NCI-H774 (cell line): ENCODE data around the gene DPP6.

ENCODE experiments used
- DNase-seq: peaks from one replicate; lab custom pipeline; 2025; lab: John Stamatoyannopoulos, UW

Gene DPP6

DNA sequence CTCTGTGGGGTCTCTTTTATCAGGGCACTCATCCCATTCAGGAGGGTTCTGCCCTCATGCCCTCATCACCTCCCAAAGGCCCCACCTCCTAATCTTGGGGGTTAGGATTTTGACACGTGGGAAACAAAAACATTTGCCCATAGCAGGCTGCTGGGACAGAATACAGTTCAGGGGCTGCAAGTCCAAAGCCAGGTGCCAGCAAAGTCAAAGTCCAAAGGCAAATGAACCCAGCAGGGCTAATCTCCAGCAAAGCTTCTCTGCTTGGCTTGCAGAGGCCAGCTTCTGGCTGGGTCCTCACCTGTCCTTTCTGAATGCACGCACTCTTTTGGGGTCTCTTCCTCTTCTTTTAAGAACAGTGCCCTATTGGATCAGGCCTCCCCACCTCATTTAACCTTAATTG is 359.9 kb downstream of the DPP6 start:
- no peak for DNase-seq

DNA sequence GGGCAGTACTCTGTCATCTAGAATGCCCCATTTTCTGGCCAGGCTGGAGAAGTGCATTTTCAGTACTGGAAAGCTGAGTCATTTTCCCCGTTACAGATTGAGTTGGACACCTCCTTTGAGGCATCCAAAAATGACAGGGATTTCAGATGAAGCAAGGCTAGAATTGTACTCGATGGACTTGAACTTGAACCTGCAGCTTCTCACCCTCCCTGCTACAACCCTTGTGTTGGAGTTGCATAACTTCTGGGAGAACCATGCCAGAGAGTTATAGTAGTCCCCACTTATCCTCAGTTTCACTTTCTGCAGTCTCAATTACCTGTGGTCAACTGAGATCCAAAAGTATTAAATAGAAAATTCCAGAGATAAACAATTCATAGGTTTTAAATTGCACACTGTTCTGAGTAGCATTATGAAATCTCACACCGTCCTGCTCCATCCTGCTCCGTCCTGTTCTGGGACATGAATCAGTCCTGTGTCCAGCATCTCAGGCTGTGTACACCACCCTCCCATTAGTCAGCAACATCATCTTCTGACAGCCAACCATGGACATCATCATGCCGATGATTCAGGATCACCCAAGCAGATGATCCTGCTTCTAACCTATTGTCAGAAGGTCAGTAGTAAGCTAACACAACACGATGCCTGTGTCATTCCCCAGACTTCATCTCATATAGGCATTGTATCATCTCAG is 363.7 kb downstream of the DPP6 start:
- no peak for DNase-seq

DNA sequence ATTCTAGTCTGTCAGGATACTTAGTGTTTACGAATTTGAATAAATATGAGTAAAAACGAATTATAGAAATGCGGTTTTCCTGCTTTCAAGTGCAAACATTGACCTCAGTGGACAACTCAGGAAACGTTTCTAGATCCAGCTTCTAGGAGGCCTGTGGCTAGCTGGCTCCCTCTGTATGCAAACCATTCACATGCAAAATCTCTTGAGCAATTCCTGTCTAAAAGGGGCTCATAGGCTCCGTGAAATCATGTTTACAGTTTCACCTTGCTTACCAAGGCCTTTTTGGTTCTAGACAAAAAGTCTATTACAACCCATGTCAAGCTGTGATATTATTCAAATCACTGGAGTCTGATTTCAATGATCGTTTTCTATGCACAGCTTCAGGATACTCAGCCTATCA is 364.5 kb downstream of the DPP6 start:
- DNase-seq: no peak

DNA sequence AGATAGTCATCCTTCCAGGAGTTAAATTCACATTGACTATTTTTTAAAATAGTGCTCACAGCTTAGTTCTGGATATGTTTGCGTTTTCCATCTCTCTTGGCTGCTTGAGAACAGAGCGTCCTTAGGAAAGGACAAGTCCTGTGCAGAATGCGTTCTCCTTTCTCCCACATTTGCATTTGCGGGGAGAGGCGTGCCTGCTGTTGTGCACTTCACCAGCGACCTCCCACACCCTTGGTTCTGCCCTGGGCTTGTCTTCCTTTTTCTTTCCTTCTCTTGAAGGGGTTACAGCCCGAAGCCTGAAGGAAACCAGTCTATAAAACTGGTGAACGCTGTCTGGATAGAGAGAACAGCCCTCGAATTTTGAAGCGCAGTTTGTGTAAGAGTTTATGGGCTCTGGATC is 367.1 kb downstream of the DPP6 start:
- no peak for DNase-seq

DNA sequence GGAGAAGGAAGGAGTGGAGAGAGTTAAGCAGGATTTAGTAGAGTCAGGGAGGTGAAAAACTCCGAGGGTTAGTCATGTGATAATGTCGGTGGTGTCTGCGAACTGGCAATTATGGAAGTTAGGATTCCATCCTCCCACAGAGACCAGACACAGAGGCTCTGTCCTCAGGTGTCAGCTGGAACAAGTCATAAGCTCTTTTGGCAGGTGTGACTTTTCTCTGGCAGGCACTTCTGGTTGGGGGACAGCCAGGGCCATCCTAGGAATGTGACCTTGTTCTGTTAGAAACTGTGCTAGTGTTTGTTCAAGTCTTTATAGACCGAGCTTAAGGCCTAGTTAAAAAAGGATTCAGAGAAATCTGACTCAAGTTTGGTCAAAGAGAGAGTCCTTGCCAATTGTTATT is 371.0 kb downstream of the DPP6 start:
- DNase-seq: no peak

DNA sequence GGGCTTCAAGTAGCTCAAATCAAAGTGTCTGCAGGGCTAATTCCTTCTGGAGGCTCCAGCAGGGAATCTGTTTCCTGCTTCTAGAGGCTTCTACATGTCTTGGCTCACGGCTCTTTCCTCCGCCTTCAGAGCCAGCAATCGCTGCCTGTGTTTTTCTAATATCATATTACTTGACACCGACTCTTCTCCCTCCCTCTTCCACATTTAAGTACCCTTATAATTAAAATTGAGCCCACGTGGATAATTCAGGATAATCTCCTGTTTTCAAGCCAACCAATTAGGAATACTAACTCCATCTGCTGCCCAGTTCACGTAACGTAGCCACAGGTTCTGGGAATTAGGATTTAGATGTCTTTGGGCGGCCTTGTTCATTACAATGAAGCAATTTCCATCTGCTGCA is 372.2 kb downstream of the DPP6 start:
- DNase-seq: no peak

DNA sequence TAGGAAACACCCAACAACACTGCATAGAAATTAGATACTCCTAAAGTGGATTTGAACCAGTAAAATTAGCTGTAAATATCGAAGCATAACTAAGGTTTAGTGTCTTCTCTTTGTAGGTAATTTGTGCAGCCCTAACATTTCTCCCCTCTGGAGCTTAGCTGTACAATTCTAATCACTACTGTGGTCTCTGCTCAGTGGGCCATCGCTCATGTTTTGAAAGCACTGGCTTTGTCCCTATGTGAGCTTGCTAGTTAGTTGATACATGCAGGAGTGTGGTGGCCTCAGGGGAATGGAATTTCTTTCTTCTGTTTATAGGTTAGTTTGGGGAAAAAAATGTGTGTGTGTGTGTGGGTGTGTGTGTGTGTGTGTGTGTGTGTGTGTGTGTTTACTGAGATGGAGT is 373.1 kb downstream of the DPP6 start:
- DNase-seq: no peak

DNA sequence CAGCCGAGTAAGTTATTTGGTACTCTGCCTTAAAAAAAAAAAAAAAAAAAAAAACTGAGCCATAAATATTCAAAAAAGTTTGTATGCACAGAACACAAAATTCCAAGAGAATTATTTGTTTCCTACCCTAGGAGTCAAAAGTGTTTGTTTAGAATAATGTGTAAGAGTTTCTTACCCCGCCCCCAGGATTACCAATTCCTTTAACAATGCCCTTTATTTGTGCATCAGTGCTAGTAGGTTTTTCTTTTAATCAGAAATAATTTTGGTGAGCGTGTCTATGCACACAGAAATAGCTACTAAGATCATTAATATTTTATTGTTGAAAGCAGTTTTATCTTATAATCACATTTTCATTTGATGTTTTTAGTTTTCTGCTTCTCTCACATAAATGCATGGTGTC is 374.6 kb downstream of the DPP6 start:
- DNase-seq: no peak

DNA sequence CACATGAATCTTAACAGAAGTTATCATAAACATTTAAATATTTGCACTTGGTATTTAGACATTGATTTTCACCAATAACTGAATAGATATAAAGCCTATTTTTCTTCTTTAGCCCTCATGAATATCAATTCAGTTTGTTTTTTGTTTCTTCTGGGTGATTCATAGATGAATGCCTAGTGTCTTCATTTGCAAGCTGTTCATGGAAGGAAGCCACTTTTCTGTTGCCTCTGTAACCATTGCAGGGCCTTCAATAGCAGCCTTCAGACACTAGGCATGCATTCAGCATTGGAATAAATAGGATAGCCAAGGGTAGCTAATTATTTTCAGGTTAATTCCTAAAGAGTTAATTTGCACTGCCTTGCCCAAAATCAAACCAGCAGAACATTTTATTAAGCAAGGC is 375.3 kb downstream of the DPP6 start:
- DNase-seq: no peak

DNA sequence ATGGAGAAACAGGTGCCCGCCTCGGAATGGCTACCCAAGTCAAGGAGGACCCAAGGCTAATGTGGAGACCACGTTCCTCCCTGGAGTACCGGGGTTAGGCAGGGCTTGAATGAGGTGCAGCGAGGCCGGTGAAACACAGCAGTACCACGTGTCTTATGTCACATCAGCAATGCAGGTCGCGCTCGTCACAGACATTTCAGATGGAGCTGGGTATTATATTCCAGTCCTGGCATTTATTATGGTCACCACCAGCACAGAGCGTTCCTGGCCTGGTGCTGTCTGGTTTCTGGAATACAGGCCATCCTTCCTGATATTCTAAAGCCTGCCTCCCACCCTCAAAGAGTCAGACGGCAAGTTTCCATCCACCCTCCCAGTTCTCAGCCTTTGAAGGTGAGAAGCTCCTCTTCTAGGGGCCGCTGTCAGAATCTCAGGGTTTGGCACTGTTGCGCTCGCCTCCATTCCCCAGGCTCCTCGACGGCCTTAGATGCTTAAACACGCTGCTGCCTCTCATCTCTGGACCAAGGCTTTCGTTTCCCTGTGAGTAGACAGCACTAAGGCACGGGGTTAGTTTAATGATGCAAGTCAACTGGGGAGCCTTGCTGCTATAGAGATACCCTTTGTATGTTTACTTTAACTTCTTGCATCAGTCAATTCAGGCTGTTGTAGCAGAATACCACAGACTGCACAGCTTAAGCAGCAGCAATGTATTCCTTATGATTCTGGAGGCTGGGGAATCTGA is 377.6 kb downstream of the DPP6 start:
- DNase-seq: no peak

DNA sequence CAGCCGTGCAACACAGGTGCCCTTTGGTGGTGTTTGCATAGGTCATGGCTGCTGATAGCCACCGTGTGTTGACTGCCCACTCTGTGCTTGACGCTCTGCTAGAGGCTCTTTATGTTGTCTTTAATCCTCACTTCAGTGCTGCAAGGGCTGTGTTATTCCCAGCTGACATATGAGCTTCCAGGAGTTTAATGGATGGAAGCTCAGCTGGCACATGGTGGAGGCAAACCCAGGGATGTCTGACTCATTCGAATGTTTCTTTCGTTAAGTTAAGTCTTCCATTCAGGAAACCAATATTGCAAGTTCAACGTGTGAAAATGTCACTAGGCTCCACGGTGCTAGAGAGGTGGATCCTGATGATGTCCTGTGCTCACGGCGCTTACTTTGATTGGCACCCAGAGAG is 378.4 kb downstream of the DPP6 start:
- DNase-seq: no peak

DNA sequence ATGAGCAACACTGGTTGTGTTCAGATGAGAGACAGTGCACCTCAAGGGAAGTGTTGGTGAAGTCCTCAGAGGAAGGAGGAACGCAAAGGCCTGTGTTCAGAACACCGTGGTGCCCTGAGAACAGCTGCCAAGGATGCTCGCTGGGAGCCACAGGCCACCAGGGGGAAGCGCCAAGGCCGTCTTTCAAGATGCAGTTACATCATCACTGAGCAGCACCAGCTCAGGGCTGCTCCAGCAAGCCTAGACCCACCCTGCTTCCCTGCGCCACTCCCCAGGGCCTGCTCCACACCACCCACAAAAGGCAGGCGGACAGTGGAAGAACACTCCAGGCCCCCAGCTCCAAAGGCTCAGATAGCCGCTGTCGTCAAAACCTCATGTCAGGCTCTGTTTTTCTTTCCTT is 378.8 kb downstream of the DPP6 start:
- DNase-seq: no peak

DNA sequence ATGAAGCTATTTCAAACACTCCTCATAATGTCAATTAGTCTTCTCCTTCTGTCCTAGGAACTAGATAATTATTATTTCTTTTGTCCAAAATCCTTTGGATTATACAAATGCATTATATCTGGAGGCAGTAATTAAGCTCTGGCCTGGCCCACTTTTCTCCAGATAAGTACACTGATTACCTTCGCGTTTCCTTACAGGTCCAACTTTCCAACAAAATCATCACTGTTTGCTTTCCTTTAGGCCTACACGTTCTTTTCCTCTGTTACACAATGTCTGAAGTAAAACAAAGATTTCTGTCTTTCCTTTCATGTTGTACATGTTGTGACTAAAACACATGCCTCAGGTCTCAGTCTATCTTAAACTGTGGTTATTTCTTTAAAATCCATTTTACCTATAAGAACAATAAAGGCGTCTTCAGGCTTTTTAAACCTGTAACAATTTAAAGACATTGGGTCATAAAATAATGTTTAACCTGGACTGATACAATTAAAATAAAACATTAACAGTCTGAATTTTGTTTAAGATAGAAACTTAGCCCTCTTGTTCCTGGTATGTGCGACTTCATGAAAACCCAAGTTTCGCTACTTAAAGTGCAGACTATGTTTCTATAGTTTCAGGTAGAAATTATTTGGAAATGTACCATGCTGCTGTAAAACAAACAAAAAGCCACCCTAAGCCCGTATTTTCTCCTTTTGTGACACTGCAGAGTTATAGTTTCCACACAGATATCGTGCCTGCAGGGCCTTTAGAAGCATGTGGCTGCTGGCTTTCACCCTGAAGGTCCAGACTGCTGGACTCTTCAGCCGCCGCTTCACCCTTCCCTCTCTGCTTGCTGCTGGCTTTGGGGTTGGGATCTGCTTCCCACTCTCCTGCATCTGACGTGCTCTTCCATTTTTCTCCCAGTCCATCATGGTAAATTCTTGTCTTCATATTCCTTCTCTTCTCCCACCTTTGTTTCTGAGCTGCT is 381.7 kb downstream of the DPP6 start:
- no peak for DNase-seq

DNA sequence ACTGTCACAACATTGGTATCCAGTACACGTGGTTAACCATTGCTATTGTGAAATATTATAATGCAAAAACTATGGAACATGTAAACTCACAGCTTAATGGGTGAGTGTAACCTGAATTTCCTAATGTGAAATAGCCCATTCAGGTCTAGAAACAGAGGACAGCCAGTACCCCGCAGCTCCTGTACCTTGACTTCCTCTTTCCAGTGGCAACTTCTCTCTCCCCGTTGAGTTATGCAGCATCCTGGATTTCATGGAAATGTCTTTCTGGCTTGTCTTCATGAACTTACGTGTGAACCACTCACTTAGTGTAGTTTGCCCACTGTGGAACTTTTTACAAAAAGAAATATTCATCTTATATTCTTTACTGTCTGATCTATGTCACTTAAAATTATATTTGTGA is 384.4 kb downstream of the DPP6 start:
- no peak for DNase-seq

DNA sequence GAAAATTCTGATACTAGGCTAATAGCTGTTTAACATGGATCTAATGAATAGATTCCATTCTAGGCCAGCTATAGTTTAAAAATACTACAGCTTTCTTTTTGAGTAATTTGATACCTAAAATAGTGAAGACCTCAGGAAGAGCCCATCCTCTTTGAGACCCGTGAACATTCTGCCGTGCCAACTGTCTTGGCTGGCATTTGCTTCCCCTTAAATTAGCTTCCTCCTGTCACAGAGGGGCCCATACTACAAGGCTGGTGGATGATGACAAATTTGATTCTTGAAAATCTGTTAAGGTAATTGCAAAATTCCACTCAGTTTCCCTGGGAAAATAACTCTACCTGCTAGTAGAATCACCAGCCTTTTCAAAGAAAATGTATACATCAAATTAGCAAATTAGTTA is 385.0 kb downstream of the DPP6 start:
- no peak for DNase-seq

DNA sequence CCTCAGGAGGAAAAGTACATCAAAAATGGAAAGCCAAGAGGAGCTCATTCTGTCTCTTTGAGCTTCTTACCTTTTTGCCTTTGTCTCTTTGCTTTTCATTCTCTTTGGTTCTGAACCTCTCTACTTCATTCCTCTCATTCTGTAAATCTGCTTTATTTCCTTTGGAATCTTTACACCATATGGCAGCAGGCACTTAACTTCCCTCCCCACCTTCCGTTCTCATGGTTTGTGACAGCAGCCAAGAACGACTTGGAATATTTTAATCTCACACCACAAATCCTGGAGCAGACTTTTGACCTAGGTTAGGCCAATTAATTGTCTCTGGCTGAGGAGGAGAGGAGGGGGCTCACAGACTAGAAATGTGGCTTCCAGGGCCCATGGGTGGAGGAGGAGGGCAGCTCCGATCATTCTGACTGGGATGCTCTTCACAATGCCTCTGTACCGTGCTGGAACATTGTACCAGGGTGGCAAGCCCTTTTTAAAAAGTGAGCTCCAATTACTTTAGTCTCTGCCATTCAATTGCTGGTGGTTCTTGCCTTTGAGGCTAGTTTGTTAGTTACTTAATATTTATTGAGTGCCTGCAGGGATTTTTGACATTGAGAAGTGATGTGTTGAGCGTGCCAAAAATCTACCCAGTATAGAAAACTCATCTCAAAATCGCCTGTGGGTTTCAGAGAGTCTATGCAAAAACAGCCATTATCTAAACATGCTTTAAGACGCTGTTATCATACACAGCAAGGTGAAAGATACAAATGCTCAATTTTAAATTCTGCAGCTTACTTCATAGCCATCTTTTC is 386.6 kb downstream of the DPP6 start:
- no peak for DNase-seq

DNA sequence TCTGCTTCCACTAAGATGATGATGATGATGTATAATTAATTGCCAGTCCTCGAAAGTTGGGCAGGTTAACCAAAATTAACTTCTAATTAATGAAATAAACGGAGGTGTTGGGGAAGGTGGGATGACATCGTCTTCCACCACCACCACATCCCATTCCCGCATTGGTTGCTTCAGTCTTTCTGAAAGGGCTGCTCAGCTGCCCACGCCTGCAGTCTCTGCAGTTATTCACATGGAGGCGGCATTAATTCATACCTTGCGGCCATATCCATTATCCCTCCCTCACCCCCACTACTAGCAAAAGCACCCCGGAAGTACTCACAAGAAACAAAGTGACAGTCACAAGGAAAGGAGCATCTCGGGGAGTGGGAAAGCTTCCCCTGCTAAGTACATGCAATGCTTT is 387.9 kb downstream of the DPP6 start:
- DNase-seq: no peak

DNA sequence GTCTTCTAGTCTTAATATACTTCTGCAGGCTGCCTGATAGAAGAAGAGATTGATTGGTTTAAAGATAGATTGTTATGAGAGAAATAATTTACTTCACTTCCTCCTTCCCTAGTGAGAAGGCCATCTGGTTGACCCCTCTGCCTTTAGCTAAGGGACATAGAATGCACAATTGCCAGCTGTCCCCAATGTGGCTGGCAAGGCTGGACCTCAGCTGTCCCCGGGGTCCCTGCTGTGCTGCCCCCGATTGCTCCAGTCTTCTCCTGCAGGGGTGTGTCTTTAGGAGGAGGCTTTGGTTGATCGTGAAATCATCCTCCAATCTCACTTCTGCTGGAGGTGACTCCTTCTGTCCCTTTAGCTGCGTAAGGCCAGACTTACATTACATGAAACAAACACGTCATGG is 388.5 kb downstream of the DPP6 start:
- DNase-seq: no peak

DNA sequence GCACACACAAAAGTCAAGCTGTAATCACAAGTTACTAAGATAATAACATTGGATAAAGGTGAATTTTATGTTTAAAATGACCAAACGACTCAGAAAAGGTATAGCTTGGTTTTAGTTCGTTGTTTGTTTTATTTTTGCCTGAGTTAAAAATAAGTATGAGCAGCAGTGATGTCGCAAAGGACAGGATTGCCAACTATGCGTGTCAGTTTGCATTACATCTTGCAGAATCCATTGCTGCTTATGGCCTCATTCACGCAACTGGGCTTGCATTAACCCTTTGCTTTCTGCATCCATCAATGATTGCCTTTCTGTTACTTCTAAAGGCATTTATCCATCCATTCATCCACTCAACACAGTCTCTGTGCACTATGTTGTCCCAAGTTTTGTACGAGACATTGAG is 389.6 kb downstream of the DPP6 start:
- DNase-seq: no peak

DNA sequence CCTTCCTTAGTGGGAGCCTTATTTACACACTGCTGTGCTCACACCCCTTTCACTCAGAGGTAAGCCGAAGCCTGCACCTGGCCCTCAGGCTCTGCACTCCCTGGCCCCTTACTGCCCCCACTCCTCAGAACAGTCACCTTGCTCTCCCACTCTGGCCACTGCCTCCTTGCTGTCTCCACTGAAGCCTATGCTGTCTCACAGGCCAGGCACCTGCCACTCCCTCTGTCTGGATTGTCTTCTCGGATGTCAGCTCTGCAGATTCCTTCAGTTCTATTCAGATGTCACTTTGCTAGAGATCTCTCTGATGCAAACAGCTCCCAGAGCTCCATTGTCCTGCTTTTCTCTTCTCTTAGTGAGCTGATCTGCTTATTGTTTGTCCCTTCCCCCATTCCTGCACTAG is 390.7 kb downstream of the DPP6 start:
- DNase-seq: no peak

DNA sequence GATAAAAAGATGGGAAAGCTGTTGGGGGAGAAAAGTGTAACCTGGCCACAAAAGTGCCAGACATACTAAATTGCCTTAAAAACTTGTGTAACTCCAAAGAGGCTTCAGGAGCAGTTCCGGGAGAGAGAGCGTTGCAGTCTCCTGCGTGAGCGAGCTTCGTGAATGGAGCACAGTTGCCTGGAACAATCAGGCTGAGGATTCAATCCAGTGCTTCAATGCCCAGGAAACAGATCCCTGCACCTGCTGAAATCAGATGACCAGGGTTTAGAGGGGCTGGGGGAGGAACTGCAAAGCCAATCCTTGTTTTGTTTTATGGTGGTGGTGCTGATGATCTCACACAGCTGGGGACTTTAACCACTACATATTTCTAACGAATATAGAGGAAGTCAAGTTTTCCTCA is 398.3 kb downstream of the DPP6 start:
- DNase-seq: no peak
